Transverse colon (tissue), 4 donors: Measurements from ENCODE around the gene PPP1R14C. TPM values are rescaled to one million over a fixed set of nuclear protein-coding genes. Genes with fewer than 3 reads are reported as not detected.

Experiments
- DNase-seq: peaks from one replicate; pipeline ENCODE4 v3.0.0-alpha.2; 2019
- H3K27ac ChIP-seq, 4 donors: fragments of 200-600 bp; sonication (generic); 2 replicates each; pipeline ENCODE4 v1.5.1; 2016 to 2018; ENCODE audit warnings: inconsistent platforms in 4 of 4
- H3K27me3 ChIP-seq: fragments of 200-600 bp; sonication (generic); 2 replicates; pipeline ENCODE4 v1.5.1; 2017; ENCODE audit warnings: inconsistent platforms
- H3K36me3 ChIP-seq, 4 donors: fragments of 200-600 bp; sonication (generic); 2 replicates each; pipeline ENCODE4 v1.5.1; 2017 to 2019; ENCODE audit warnings: inconsistent platforms in 4 of 4
- H3K4me1 ChIP-seq, 4 donors: fragments of 200-600 bp; sonication (generic); 2 replicates each; pipeline ENCODE4 v1.5.1; 2017 to 2020; ENCODE audit warnings: inconsistent platforms in 4 of 4
- H3K4me3 ChIP-seq, 4 donors: fragments of 200-600 bp; sonication (generic); 1 replicate in 1 of 4; 2 replicates in 3 of 4; pipeline versions ENCODE4 v1.5.1 to v1.6.1; 2017 to 2019; ENCODE audit warnings: inconsistent platforms in 4 of 4
- H3K9me3 ChIP-seq, 2 donors: fragments of 200-600 bp; sonication (generic); 2 replicates each; pipeline ENCODE4 v1.5.1; 2017 to 2019; ENCODE audit warnings: inconsistent platforms in 2 of 2
- EP300 ChIP-seq: sonication (generic); formaldehyde crosslinking; IDR thresholded peaks from one replicate; pipeline ENCODE4 v1.6.1; 2017; ENCODE audit warnings: antibody characterized with exemption, low read depth
- POLR2A ChIP-seq: fragments of 450-650 bp; IDR thresholded peaks from one replicate; pipeline ENCODE4 v1.6.1; 2016; ENCODE audit warnings: antibody characterized with exemption, mild to moderate bottlenecking, moderate library complexity
- POLR2AphosphoS5 ChIP-seq, 3 donors: sonication (generic); formaldehyde crosslinking; IDR thresholded peaks; one replicate each; pipeline ENCODE4 v1.6.1; 2016; ENCODE audit warnings: antibody characterized with exemption in 3 of 3
- WGBS, 2 donors: methylation state at CpG; one replicate each; pipeline ENCODE4 v1.1.5; 2018; ENCODE audit warnings: low coverage in 1 of 2; 5-methylcytosine and 5-hydroxymethylcytosine counted together
- in situ Hi-C, 4 donors: fragments of 200-750 bp; cut with MboI; loops; one replicate each; pipeline versions ENCODE4 v1.15.0 to v1.15.1; 2017; ENCODE audit warnings: low sequenced_read_pairs in 3 of 4, low pct_ligation_motif_present in 1 of 4, low pct_unique_long_range_greater_than_20kb in 1 of 4
- intact Hi-C: fragments of 100-400 bp; cut with DNase I; formaldehyde crosslinking; loops from one replicate; pipeline ENCODE4 v1.15.1; 2023; ENCODE audit warnings: low total_unique reads
- total RNA-seq, 4 donors: library from RNA; depleted of rRNA; stranded (reverse); fragments of >200 nt; gene quantifications; one replicate each; pipeline ENCODE4 v1.1.0, GENCODE V29; 2016
- TF ChIP-seq, protein P1 (sequence below), 5 experiments: fragments of 200-600 bp in 3 of 5; fragments of 450-650 bp in 2 of 5; sonication (generic) in 3 of 5; IDR thresholded peaks; 1 replicate in 2 of 5; 2 replicates in 3 of 5; pipeline ENCODE4 v1.5.1; 2016 to 2017; ENCODE audit warnings: antibody characterized with exemption in 5 of 5, inconsistent platforms in 3 of 5, mild to moderate bottlenecking in 2 of 5, moderate library complexity in 1 of 5

The PPP1R14C gene
- total RNA-seq, 4 donors from 2014 or later: 1.2 to 64.5 (median 38.8) TPM

DNA sequence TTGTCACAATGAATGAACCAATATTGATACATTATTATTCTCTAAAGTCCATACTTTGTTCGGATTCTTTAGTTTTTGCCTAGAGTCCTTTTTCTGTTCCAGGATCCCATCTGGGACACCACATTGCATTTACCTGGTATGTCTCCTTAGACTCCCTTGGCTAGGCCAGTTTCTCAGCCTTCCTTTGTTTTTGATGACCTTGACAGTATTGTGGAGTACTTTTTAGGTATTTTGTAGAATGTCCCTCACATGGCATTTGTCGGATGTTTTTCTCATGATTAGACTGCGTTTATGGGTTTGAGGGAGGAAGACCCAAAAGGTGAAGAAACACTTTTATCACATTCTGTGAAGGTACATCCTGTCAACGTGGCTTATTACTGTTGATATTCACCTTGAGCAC lies 16.9 kb downstream of the PPP1R14C start:
- H3K4me3 ChIP-seq: no peak overlapping the region
- no peaks in the 10 kb centered on the region for H3K9me3 ChIP-seq
- TF ChIP-seq POLR2A (no peak), POLR2AphosphoS5 (IDR thresholded peaks at IDR 0.05) (no peak), EP300 (no peak)
- TF ChIP-seq, protein P1, sequence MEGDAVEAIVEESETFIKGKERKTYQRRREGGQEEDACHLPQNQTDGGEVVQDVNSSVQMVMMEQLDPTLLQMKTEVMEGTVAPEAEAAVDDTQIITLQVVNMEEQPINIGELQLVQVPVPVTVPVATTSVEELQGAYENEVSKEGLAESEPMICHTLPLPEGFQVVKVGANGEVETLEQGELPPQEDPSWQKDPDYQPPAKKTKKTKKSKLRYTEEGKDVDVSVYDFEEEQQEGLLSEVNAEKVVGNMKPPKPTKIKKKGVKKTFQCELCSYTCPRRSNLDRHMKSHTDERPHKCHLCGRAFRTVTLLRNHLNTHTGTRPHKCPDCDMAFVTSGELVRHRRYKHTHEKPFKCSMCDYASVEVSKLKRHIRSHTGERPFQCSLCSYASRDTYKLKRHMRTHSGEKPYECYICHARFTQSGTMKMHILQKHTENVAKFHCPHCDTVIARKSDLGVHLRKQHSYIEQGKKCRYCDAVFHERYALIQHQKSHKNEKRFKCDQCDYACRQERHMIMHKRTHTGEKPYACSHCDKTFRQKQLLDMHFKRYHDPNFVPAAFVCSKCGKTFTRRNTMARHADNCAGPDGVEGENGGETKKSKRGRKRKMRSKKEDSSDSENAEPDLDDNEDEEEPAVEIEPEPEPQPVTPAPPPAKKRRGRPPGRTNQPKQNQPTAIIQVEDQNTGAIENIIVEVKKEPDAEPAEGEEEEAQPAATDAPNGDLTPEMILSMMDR (IDR thresholded peaks at IDR 0.05): no peak
- intact Hi-C loops (no loop called here), in situ Hi-C loops (no loop called here)
- DNase-seq: no peak
- H3K27me3 ChIP-seq: peaks cover 5% of the 10 kb centered on the region
- no peaks in the 10 kb centered on the region for H3K4me1 ChIP-seq
- no peaks in the 10 kb centered on the region for H3K36me3 ChIP-seq
- 71 to 78% methylated on average over 3 to 4 of the region's 4 CpGs for WGBS, 2 donors
- H3K27ac ChIP-seq: no peak overlapping the region

DNA sequence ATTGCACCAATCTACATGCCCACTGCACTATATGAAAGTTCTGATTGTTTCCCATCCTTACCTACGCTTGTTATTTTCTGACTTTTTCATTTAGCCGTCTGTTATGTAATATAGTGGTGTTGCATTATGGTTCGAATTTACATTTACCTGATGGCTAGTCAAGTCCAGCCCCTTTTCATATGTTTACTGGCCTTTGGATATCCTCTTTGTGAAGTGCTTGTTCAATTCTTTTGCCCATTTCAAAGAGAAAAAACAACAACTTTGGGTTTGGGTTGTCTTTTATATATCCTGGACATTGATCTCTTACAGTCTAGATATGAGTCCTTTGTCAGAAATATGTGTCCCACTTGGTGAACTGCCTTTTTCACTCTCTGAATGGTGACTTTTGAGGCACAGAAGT lies 21.1 kb downstream of the PPP1R14C start:
- Histone ChIP-seq H3K27me3 (peaks cover 4% of the 10 kb centered on the region), H3K4me3 (no peak overlapping the region), H3K4me1 (peaks cover 0 to 4% (median 0%) of the 10 kb centered on the region in 4 donors), H3K9me3 (no peaks in the 10 kb centered on the region), H3K36me3 (no peaks in the 10 kb centered on the region), H3K27ac (no peak overlapping the region)
- no peak for DNase-seq
- TF ChIP-seq, protein P1 (IDR thresholded peaks at IDR 0.05): no peak
- TF ChIP-seq POLR2A (no peak), EP300 (no peak), POLR2AphosphoS5 (IDR thresholded peaks at IDR 0.05) (no peak)
- in situ Hi-C loops (no loop called here), intact Hi-C loops (no loop called here)
- 94 to 97% methylated on average over 3 of the region's 3 CpGs for WGBS, 2 donors

DNA sequence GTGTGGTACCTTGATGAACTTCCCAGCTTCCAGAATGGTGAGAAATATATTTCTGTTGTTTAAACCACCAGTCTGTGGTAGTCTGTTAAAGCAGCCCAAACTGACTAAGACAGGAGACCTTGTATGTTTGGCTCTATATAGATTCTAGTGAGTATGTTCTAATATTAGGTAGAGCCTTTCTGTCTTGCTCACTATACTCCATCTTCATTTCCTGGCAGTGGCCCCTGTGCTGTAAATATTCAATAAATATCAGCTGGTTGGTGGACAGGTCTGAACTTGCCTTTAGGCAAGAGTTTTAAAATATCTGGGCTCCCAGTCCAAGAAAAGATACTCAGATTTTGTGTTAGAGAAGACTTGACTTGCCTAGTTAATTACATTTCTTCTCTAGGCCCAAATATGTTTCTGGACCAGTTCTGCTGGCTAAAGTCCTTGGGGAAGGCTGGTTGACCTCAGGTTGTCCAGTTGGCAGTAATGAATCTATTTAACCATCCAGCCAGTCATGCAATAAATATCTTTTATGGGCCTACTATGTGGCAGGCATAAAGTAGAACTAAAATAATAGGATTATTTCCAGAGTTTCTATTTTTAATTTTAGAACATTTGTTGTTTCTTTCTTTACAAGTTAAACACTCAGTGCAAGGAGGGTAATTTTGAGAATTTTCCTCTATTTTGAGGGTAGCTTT lies 22.3 kb downstream of the PPP1R14C start:
- DNase-seq: no peak
- no peaks in the 10 kb centered on the region for H3K9me3 ChIP-seq
- peaks cover 0 to 4% (median 0%) of the 10 kb centered on the region in 4 donors for H3K4me1 ChIP-seq
- peak overlapping the region in 2 of 4 donors; percentile 12 to 37 for H3K27ac ChIP-seq
- no peaks in the 10 kb centered on the region for H3K36me3 ChIP-seq
- intact Hi-C loops: no loop called here
- no peaks in the 10 kb centered on the region for H3K27me3 ChIP-seq
- TF ChIP-seq POLR2AphosphoS5 (IDR thresholded peaks at IDR 0.05) (no peak), EP300 (no peak), POLR2A (no peak)
- TF ChIP-seq, protein P1 (IDR thresholded peaks at IDR 0.05): no peak
- in situ Hi-C loops: no loop called here
- no peak overlapping the region for H3K4me3 ChIP-seq

DNA sequence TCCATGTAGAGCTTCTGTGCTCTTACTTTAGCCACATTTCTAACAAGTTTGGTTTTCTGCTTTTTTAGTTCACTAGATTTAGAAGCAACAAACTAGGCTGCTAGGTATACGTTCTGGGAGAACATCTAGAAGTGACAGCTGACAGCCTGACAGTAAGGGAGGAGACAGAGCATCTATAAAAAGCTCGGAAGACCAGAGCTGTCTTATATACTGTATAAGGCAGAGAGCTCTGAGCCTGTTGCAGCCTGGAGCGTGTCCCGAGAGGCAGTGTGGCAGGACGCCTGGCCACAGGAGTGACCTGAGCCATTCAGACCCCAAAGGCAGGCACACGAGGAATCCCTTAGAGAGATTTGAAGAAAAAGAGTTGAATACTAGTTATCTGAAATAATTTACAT lies 24.6 kb downstream of the PPP1R14C start:
- DNase-seq: no peak
- Histone ChIP-seq H3K36me3 (no peaks in the 10 kb centered on the region), H3K27ac (no peak overlapping the region), H3K27me3 (no peaks in the 10 kb centered on the region), H3K9me3 (no peaks in the 10 kb centered on the region), H3K4me1 (peaks cover 0 to 4% (median 0%) of the 10 kb centered on the region in 4 donors), H3K4me3 (no peak overlapping the region)
- intact Hi-C loops (no loop called here), in situ Hi-C loops (no loop called here)
- TF ChIP-seq POLR2AphosphoS5 (IDR thresholded peaks at IDR 0.05): no peak
- TF ChIP-seq EP300: no peak
- TF ChIP-seq, protein P1 (IDR thresholded peaks at IDR 0.05): no peak
- TF ChIP-seq POLR2A: no peak
- 73 to 95% methylated on average over 2 to 6 of the region's 6 CpGs for WGBS, 2 donors
